ENCODE data around the gene TYRO3. TPM values are rescaled to one million over a fixed set of nuclear protein-coding genes. Genes with fewer than 3 reads are reported as not detected.

The TYRO3 gene
- total and polyA plus RNA-seq, 2 experiments from 2014 or later, result 17.2 to 26.3 TPM

GRCh38 chr15:41554915-41555314 lies 4.1 kb upstream of the TYRO3 start:
- no peak for DNase-seq (ENCODE audit: low read depth in 1 of 2, low spot score in 1 of 2)
- Histone ChIP-seq H3K27ac (no peak overlapping the region), H3K9me3 (ENCODE audit: low read depth) (no peaks in the 10 kb centered on the region), H3K27me3 (no peaks in the 10 kb centered on the region), H3K4me3 (no peak overlapping the region), H3K36me3 (no peaks in the 10 kb centered on the region), H3K4me1 (ENCODE audit: low read depth) (no peaks in the 10 kb centered on the region)
- TF ChIP-seq CTCF (IDR thresholded peaks at IDR 0.05; ENCODE audit: low read depth, low read length), result no peak

GRCh38 chr15:41556677-41557076 lies 2.3 kb upstream of the TYRO3 start:
- no peaks in the 10 kb centered on the region for H3K9me3 ChIP-seq (ENCODE audit: low read depth)
- H3K27ac ChIP-seq, result no peak overlapping the region
- H3K4me3 ChIP-seq, result no peak overlapping the region
- no peak for DNase-seq (ENCODE audit: low read depth in 1 of 2, low spot score in 1 of 2)
- no peaks in the 10 kb centered on the region for H3K27me3 ChIP-seq
- TF ChIP-seq CTCF (IDR thresholded peaks at IDR 0.05; ENCODE audit: low read depth, low read length), result no peak
- no peaks in the 10 kb centered on the region for H3K36me3 ChIP-seq
- H3K4me1 ChIP-seq (ENCODE audit: low read depth), result no peaks in the 10 kb centered on the region

GRCh38 chr15:41557673-41558399 lies 1.2 kb upstream of the TYRO3 start:
- DNase-seq (ENCODE audit: low read depth in 1 of 2, low spot score in 1 of 2), result peak; percentile 83 to 85
- peaks cover 2% of the 10 kb centered on the region for H3K4me1 ChIP-seq (ENCODE audit: low read depth)
- peak; percentile 96 for TF ChIP-seq CTCF (IDR thresholded peaks at IDR 0.05; ENCODE audit: low read depth, low read length)
- no peak overlapping the region for H3K27ac ChIP-seq
- H3K9me3 ChIP-seq (ENCODE audit: low read depth), result no peaks in the 10 kb centered on the region
- no peaks in the 10 kb centered on the region for H3K27me3 ChIP-seq
- H3K4me3 ChIP-seq, result no peak overlapping the region
- H3K36me3 ChIP-seq, result no peaks in the 10 kb centered on the region

- Histone ChIP-seq H3K27me3 (no peaks in the 10 kb centered on the region), H3K4me1 (ENCODE audit: low read depth) (peaks cover 3% of the 10 kb centered on the region), H3K36me3 (no peaks in the 10 kb centered on the region), H3K27ac (no peak overlapping the region), H3K4me3 (peak overlapping the region; percentile 90), H3K9me3 (ENCODE audit: low read depth) (no peaks in the 10 kb centered on the region)
- TF ChIP-seq CTCF (IDR thresholded peaks at IDR 0.05; ENCODE audit: low read depth, low read length), result no peak
- no peak for DNase-seq (ENCODE audit: low read depth in 1 of 2, low spot score in 1 of 2)
Observed at GRCh38 chr15:41559239-41559782, 299 bp downstream of the TYRO3 start.

- Histone ChIP-seq H3K9me3 (ENCODE audit: low read depth) (no peaks in the 10 kb centered on the region), H3K27me3 (no peaks in the 10 kb centered on the region), H3K4me3 (no peak overlapping the region), H3K27ac (no peak overlapping the region), H3K4me1 (ENCODE audit: low read depth) (peaks cover 15% of the 10 kb centered on the region), H3K36me3 (no peaks in the 10 kb centered on the region)
- DNase-seq (ENCODE audit: low read depth in 1 of 2, low spot score in 1 of 2), result no peak
- TF ChIP-seq CTCF (IDR thresholded peaks at IDR 0.05; ENCODE audit: low read depth, low read length), result no peak
Observed at GRCh38 chr15:41560572-41560874, 1.5 kb downstream of the TYRO3 start.

All from cardiac muscle cell (in vitro differentiated cells and primary cell).